Naive thymus-derived CD8-positive, alpha-beta T cell (primary cell): ENCODE data around the gene ZFP1. TPM values are rescaled to one million over a fixed set of nuclear protein-coding genes. Genes with fewer than 3 reads are reported as not detected.

Experiments used
- ATAC-seq, 2 donors: fragments of 150-1000 bp; cut with Tn5 transposase in 1 of 2; sonication (Bioruptor Pico), chemical (Tn5 transposase) in 1 of 2; 1 replicate in 1 of 2; 2 replicates in 1 of 2; pipeline ENCODE4 v1.10.0; 2021; ENCODE audit warnings: mild to moderate bottlenecking in 2 of 2, moderate library complexity in 2 of 2
- POLR2A ChIA-PET: fragments of 350-600 bp; sonication (Branson Sonifier 250); formaldehyde crosslinking; loops from one replicate; lab custom pipeline; 2021; ENCODE audit warnings: antibody characterized with exemption; lab: Charles Lee
- DNase-seq, 10 donors: peaks; one replicate each; pipeline versions ENCODE4 v3.0.0 to v3.0.0-alpha.2; 2020 to 2022
- H3K27ac Mint-ChIP-seq, 10 donors: one replicate each; pipeline ENCODE4 v1.8.0; 2020 to 2022; ENCODE audit warnings: mild to moderate bottlenecking in 10 of 10, mixed read lengths in 10 of 10, moderate library complexity in 4 of 10, inconsistent platforms in 1 of 10
- H3K27me3 Mint-ChIP-seq, 5 donors: one replicate each; pipeline ENCODE4 v1.8.0; 2021 to 2022; ENCODE audit warnings: mixed read lengths in 5 of 5
- H3K36me3 Mint-ChIP-seq, 3 donors: one replicate each; pipeline ENCODE4 v1.8.0; 2020 to 2022; ENCODE audit warnings: mixed read lengths in 3 of 3, mild to moderate bottlenecking in 2 of 3, inconsistent platforms in 1 of 3
- H3K4me1 Mint-ChIP-seq, 4 donors: one replicate each; pipeline ENCODE4 v1.8.0; 2021 to 2022; ENCODE audit warnings: mixed read lengths in 4 of 4
- H3K4me3 Mint-ChIP-seq, 10 donors: one replicate each; pipeline ENCODE4 v1.8.0; 2020 to 2022; ENCODE audit warnings: mild to moderate bottlenecking in 10 of 10, mixed read lengths in 10 of 10, moderate library complexity in 6 of 10, inconsistent platforms in 1 of 10
- H3K9me3 Mint-ChIP-seq, 9 donors: one replicate each; pipeline ENCODE4 v1.8.0; 2020 to 2022; ENCODE audit warnings: mixed read lengths in 9 of 9, mild to moderate bottlenecking in 3 of 9, inconsistent platforms in 1 of 9, moderate library complexity in 1 of 9
- polyA plus RNA-seq, 3 donors: library from polyadenylated mRNA; unstranded; fragments of 300-500 nt; fragmentation: Illumina TruSeq; gene quantifications; one replicate each; pipeline ENCODE4 v1.2.3, GENCODE V29; 2021
- total RNA-seq, 8 experiments: library from RNA in 2 of 8; stranded (reverse) in 2 of 8; gene quantifications; one replicate each; pipeline ENCODE4 v1.2.3 and lab custom pipeline; 2021 to 2026

ZFP1 gene
- total and polyA plus RNA-seq, 5 experiments from 2014 or later, result 12.4 to 26.5 (median 15.8) TPM

DNA sequence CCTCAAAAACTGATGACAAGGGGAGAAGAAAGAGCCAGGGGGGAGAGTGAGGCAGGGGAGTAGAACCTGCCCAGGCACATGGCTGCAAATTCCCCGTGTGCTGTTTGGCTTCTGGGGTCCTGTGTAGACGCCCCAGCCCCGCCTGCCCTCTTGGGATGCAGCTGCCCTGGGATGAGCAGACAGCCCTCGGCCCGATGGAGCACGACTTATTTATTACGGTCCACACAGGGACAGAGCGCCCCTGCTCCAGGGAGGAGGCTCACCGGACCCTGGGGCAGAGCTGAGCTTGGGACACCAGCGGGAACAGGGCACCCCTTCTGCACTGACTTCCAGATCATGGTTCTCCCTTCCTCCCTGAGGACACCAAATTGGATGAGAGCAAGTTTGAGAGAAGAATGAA, 40.8 kb upstream of the ZFP1 start:
- Mint-ChIP-seq H3K4me1 (peaks cover 20 to 42% (median 36%) of the 10 kb centered on the region in 4 donors), H3K36me3 (peaks cover 0 to 3% (median 2%) of the 10 kb centered on the region in 3 donors), H3K4me3 (no peak overlapping the region), H3K27ac (peak overlapping the region in 2 of 10 donors; percentile 22 to 57), H3K27me3 (peaks cover 2 to 12% (median 7%) of the 10 kb centered on the region in 5 donors), H3K9me3 (no peaks in the 10 kb centered on the region)
- no peak for DNase-seq
- no peak for ATAC-seq
- POLR2A ChIA-PET, result no interaction called here

DNA sequence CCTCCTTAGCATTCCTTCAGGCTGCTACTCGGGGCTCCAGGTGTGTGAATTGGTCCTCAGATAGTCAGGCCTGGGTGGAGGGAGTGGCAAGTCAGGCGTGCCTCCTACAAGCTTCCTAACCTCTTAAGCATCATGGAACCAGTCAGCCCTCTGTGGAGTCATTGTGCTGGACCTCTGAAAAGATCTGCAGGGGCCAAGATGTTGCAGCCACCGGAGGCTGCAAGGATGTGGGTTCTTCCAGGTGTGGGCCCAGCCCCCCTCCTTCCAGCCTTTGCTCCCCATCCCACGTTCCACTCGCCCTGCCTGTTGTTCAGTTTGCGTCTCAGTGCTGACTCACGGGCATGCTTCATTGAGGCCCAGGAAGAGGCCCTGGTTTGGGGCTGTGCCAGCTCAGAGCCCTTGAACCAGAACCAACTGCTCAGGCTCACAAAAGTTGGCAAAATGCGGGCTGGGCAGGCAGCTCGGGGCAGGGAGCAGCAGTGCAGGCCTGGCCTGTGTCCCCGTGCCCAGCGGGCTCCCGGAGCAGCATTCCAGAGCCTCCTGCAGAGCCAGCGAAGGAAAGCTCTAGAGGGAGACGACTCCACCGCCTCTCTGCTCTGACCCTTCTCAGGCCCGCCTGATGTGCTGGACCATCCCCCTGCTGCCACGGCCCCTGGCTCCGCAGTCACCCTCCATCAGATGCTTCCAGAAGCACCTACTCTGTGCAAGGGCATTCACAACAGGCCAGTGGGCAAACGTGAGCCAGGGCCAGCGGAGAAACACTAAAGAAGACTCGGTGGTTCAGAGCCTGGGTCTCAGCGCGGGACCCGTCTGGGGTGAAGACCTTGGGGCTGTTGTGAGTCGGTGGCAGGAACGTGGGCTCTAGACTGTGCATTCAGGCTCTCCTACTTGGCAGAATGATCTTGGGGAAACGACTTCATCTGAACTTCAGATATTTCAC, 39.3 kb upstream of the ZFP1 start:
- ATAC-seq, result peak; percentile 63 to 68
- peak in 8 of 10 donors; percentile 22 to 74 (median 48) for DNase-seq
- Mint-ChIP-seq H3K4me3 (peak overlapping the region in 9 of 10 donors; percentile 14 to 67 (median 35)), H3K4me1 (peaks cover 20 to 42% (median 32%) of the 10 kb centered on the region in 4 donors), H3K27ac (peak overlapping the region in 7 of 10 donors; percentile 33 to 88 (median 66)), H3K36me3 (peaks cover 0 to 3% (median under 1%) of the 10 kb centered on the region in 3 donors), H3K9me3 (no peaks in the 10 kb centered on the region), H3K27me3 (peaks cover 2 to 16% (median 14%) of the 10 kb centered on the region in 5 donors)
- POLR2A ChIA-PET, result interaction anchor here (0.7 to 3.3 kb wide), 3 partner anchors 34 to 124 kb away, joined by 3 to 22 read pairs (median 3); partner anchors contain the start of genes WDR59 and ZNRF1

DNA sequence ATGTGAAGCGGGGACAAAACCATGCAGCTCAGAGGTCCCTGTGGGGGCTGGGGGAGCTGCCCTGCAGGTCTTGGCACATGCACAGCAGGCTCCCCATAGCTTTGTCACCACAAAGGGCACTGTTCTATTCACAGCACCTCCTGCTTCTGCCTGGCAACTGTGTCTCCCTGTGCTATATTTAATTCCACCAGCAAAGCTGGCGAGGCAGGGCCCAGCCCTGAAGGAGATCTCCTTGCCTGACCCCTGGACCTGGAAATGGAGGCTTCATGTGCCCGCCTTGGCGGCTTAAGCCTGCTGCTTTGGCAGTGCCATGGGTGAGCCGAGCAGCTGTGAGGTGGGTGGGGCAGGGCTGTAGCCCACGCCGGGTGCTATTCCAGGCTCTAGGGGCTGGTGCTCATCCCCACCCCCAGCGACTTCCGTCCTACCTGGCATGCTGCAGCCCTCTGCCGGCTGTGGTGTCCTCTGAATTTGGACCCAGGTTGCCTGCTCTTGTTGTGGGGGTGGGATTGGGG, 38.5 kb upstream of the ZFP1 start:
- no peak for DNase-seq
- POLR2A ChIA-PET, result interaction anchor here (2.0 to 3.3 kb wide), 2 partner anchors 35 to 111 kb away, joined by 8 to 22 read pairs; partner anchors contain the start of gene ZNRF1
- H3K27ac Mint-ChIP-seq, result peak overlapping the region in 4 of 10 donors; percentile 34 to 88 (median 61)
- ATAC-seq, result no peak
- no peaks in the 10 kb centered on the region for H3K9me3 Mint-ChIP-seq
- peaks cover 16 to 42% (median 32%) of the 10 kb centered on the region in 4 donors for H3K4me1 Mint-ChIP-seq
- peaks cover 2 to 16% (median 12%) of the 10 kb centered on the region in 5 donors for H3K27me3 Mint-ChIP-seq
- peak overlapping the region in 9 of 10 donors; percentile 4 to 55 (median 32) for H3K4me3 Mint-ChIP-seq
- no peaks in the 10 kb centered on the region for H3K36me3 Mint-ChIP-seq

- H3K4me3 Mint-ChIP-seq, result peak overlapping the region in 8 of 10 donors; percentile 15 to 55 (median 22)
- H3K9me3 Mint-ChIP-seq, result no peaks in the 10 kb centered on the region
- peak; percentile 84 to 93 for ATAC-seq
- DNase-seq, result peak; percentile 58 to 88 (median 74)
- POLR2A ChIA-PET, result interaction anchor here (0.7 to 3.3 kb wide), 6 partner anchors 11 to 126 kb away, joined by 4 to 22 read pairs (median 5); partner anchors contain the start of genes WDR59 and ZNRF1
- no peaks in the 10 kb centered on the region for H3K36me3 Mint-ChIP-seq
- H3K27ac Mint-ChIP-seq, result peak overlapping the region in 6 of 10 donors; percentile 49 to 79 (median 64)
- peaks cover 14 to 39% (median 31%) of the 10 kb centered on the region in 4 donors for H3K4me1 Mint-ChIP-seq
- H3K27me3 Mint-ChIP-seq, result peaks cover 2 to 16% (median 12%) of the 10 kb centered on the region in 5 donors
Observed at GRCh38 chr16:75110637-75111513, 37.4 kb upstream of the ZFP1 start.

DNA sequence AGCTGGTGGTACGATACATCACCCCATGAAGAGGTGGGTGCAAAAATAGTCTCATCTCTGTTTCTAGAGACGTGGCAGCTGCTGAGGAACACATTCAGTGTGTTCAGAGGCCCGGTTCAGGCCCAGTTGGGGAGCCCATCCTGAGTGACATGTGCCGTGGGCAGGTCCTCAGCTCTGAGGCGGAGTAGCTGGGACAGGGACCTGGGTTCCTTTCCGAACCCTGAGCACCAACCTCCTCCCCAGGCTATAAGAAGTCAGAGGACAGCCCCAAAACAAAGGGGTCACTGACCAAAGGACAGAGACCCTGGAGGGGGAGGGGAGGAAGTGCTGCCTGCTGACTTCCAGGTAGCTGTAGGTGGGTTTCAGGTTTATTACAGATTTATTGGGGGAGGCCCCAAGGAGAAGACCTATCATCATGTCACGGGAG, 36.8 kb upstream of the ZFP1 start:
- POLR2A ChIA-PET, result interaction anchor here (0.7 to 3.3 kb wide), 5 partner anchors 11 to 126 kb away, joined by 4 to 22 read pairs (median 5); partner anchors contain the start of genes WDR59 and ZNRF1
- Mint-ChIP-seq H3K4me3 (no peak overlapping the region), H3K36me3 (no peaks in the 10 kb centered on the region), H3K4me1 (peaks cover 15 to 34% (median 30%) of the 10 kb centered on the region in 4 donors), H3K9me3 (no peaks in the 10 kb centered on the region), H3K27me3 (peaks cover 2 to 16% (median 12%) of the 10 kb centered on the region in 5 donors), H3K27ac (peak overlapping the region in 1 of 10 donors; percentile 66)
- ATAC-seq (peak in 1 of 2 donors; percentile 24), DNase-seq (no peak)

DNA sequence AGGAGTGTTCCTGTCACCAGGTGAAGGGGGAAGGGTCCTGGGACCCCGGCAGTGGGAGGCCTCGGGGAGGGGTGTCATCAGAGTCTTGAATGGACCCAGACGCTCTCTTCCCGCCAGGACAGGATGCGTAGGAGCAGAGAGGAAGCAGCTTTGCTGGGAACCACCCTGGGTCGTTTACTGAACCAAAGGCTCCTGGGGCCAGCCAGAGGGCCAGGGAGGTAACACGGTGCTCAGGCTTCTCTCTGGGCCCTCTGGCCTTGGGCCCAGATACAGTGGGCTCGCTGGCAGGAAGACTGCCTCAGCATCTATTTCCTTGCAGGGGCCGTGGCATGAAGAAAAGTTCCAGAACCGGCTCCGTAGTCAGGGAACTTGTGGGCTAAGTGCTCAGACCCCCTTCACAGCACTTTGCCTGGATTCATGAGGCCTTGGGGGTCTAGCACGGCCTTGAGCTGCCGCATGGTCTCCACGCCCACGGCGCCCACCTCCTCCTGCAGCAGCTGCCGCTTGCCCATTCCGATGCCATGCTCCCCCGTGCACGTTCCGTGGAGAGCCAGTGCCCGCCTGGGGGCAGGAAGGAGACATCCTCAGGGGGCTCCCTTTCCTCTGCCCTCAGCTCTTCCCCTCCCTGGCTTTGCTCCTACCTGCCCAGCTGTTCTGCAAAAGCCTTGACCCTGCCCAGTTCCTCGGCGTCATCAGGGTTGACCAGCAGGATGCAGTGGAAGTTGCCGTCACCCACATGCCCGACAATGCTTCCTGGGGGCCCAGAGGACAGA, 36.2 kb upstream of the ZFP1 start:
- no peak for DNase-seq
- H3K36me3 Mint-ChIP-seq, result no peaks in the 10 kb centered on the region
- POLR2A ChIA-PET, result interaction anchor here (1.6 to 3.3 kb wide), 3 partner anchors 14 to 114 kb away, joined by 4 to 22 read pairs (median 8); partner anchors contain the start of gene ZNRF1
- H3K4me3 Mint-ChIP-seq, result no peak overlapping the region
- peak overlapping the region in 1 of 10 donors; percentile 39 for H3K27ac Mint-ChIP-seq
- H3K9me3 Mint-ChIP-seq, result no peaks in the 10 kb centered on the region
- peaks cover 15 to 34% (median 30%) of the 10 kb centered on the region in 4 donors for H3K4me1 Mint-ChIP-seq
- H3K27me3 Mint-ChIP-seq, result peaks cover 2 to 18% (median 12%) of the 10 kb centered on the region in 5 donors
- no peak for ATAC-seq

DNA sequence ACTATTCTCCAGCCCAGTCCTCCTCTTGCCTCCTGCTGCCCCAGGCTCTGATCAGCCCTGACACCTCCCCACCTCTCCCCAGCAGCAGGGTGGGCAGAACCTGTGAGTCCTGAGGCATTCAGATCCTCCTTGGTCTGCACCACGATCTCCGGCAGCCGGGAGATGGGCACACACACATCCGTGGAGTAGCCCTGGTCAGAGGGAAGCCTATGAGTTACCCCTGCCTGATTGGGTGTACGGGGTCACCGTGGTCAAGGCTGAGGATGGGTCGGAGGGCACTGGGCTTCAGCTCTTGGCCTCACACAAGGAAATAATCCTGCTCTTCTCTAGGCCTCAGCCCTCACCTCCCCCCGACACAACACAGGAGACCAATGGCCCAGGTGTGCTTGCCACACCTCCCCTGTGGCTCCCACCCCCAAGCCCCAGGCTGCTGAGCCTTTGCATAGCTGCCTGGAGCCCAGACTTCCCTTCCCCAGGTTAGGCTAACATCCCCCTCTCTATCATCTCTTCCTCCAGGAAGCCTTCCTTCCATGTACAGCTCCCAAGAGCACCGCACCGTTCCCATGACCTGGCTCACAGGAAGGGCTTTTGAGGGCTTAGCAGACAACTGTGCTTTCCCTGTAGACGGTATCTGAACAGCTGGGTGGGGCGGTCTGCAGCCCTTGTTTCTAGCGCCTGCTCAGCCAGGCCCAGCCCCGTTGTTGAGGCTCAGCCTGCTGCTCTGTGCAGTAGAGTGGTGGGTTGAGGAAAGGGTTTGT, 35.4 kb upstream of the ZFP1 start:
- POLR2A ChIA-PET, result no interaction called here
- H3K9me3 Mint-ChIP-seq, result no peaks in the 10 kb centered on the region
- peak overlapping the region in 1 of 10 donors; percentile 48 for H3K27ac Mint-ChIP-seq
- H3K27me3 Mint-ChIP-seq, result peaks cover 2 to 18% (median 12%) of the 10 kb centered on the region in 5 donors
- ATAC-seq (no peak), DNase-seq (no peak)
- H3K36me3 Mint-ChIP-seq, result no peaks in the 10 kb centered on the region
- H3K4me1 Mint-ChIP-seq, result peaks cover 15 to 34% (median 30%) of the 10 kb centered on the region in 4 donors
- H3K4me3 Mint-ChIP-seq, result no peak overlapping the region

- no peak for ATAC-seq
- H3K4me3 Mint-ChIP-seq, result no peak overlapping the region
- peaks cover 2 to 18% (median 12%) of the 10 kb centered on the region in 5 donors for H3K27me3 Mint-ChIP-seq
- peaks cover 15 to 30% (median 26%) of the 10 kb centered on the region in 4 donors for H3K4me1 Mint-ChIP-seq
- H3K36me3 Mint-ChIP-seq, result no peaks in the 10 kb centered on the region
- H3K9me3 Mint-ChIP-seq, result no peaks in the 10 kb centered on the region
- DNase-seq, result no peak
- no peak overlapping the region for H3K27ac Mint-ChIP-seq
- POLR2A ChIA-PET, result no interaction called here
Observed at GRCh38 chr16:75113541-75114121, 34.7 kb upstream of the ZFP1 start.

GRCh38 chr16:75114179-75114945, 34.0 kb upstream of the ZFP1 start:
- DNase-seq (no peak), ATAC-seq (no peak)
- H3K4me3 Mint-ChIP-seq, result no peak overlapping the region
- H3K27ac Mint-ChIP-seq, result no peak overlapping the region
- peaks cover 8 to 23% (median 19%) of the 10 kb centered on the region in 4 donors for H3K4me1 Mint-ChIP-seq
- H3K9me3 Mint-ChIP-seq, result no peaks in the 10 kb centered on the region
- POLR2A ChIA-PET, result no interaction called here
- H3K27me3 Mint-ChIP-seq, result peaks cover 2 to 18% (median 12%) of the 10 kb centered on the region in 5 donors
- no peaks in the 10 kb centered on the region for H3K36me3 Mint-ChIP-seq
